Pancreas (tissue), 10 donors: Measurements from ENCODE around the gene KRTAP3-2. TPM values are rescaled to one million over a fixed set of nuclear protein-coding genes. Genes with fewer than 3 reads are reported as not detected.

Source experiments
- ATAC-seq, 4 donors: fragments of 200-7000 bp; cut with Tn5 transposase; one replicate each; pipeline versions ENCODE4 v1.8.0 to v1.9.1; 2020; ENCODE audit warnings: mild to moderate bottlenecking in 4 of 4, moderate library complexity in 4 of 4
- DNase-seq, 6 donors: peaks; one replicate each; pipeline ENCODE4 v3.0.0-alpha.2; 2020
- FAIRE-seq: peaks from 2 replicates; lab custom pipeline; 2012; peaks lifted over from hg19 to GRCh38; lab: Jason Lieb, UNC
- H3K27ac ChIP-seq, 4 donors: fragments of 200-600 bp; sonication (generic); 1 replicate in 3 of 4; 2 replicates in 1 of 4; pipeline versions ENCODE4 v1.5.0 to v1.8.0; 2020
- H3K27me3 ChIP-seq, 4 donors: fragments of 200-600 bp; one replicate each; pipeline ENCODE4 v1.8.0; 2021
- H3K36me3 ChIP-seq, 3 donors: fragments of 200-600 bp; sonication (generic) in 1 of 3; one replicate each; pipeline versions ENCODE4 v1.5.0 to v1.8.0; 2020 to 2021
- H3K4me1 ChIP-seq, 3 donors: fragments of 200-600 bp; one replicate each; pipeline ENCODE4 v1.8.0; 2021
- H3K4me3 ChIP-seq, 4 donors: fragments of 200-600 bp; sonication (generic) in 2 of 4; one replicate each; pipeline versions ENCODE4 v1.5.0 to v1.8.0; 2020 to 2021
- H3K9me3 ChIP-seq, 4 donors: fragments of 200-600 bp; one replicate each; pipeline ENCODE4 v1.8.0; 2021
- CTCF ChIP-seq, 4 donors: fragments of 200-600 bp; sonication (generic) in 3 of 4; IDR thresholded peaks; one replicate each; pipeline versions ENCODE4 v1.5.0 to v1.8.0; 2021; ENCODE audit warnings: antibody characterized with exemption in 4 of 4
- WGBS, 2 donors: extraction: QIAGEN DNeasy Blood & Tissue Kit; methylation state at CpG; one replicate each; pipeline ENCODE4 v1.1.7; 2013; 5-methylcytosine and 5-hydroxymethylcytosine counted together
- intact Hi-C, 3 donors: fragments of 100-400 bp; cut with DNase I; formaldehyde crosslinking; loops; one replicate each; pipeline versions ENCODE4 v1.11.1 to v1.14.2; 2022
- polyA plus RNA-seq, 2 donors: library from polyadenylated mRNA; stranded (reverse); fragments of 200-250 nt; gene quantifications; one replicate each; pipeline ENCODE4 v1.2.3, GENCODE V29; 2013
- total RNA-seq, 6 donors: library from RNA; stranded (reverse); fragmentation: NEBNext Ultra II Directional in 4 of 6; extraction: Animal tissue kit (Norgen Biotek cat#: 25700) in 4 of 6; gene quantifications; one replicate each; pipeline versions ENCODE4 v1.2.1 to v1.2.4, GENCODE V29; 2021 to 2023
- donor health status: healthy with polysubstance abuse.
- donor health status: DM: no; HTN: no; CAD: no; lungs with moderate emphysema.
- donor health status: DM: no; HTN: no; CAD: no.
- donor health status: control.
- donor health status: control.
- donor health status: Bipolar disorder and iron deficiency.
- donor health status: DM: yes; HTN: yes; CAD: no.
- donor health status: DM: no; HTN: no; CAD: no.
- donor health status: DM: no; HTN: no; CAD: no.
- donor health status: DM: yes; HTN: yes; CAD: no.

Gene KRTAP3-2
- total and polyA plus RNA-seq, 8 donors: not detected

- FAIRE-seq (no peak), DNase-seq (no peak)
Measured at GRCh38 chr17:41001795-41002194, 2.1 kb upstream of the KRTAP3-2 start.

GRCh38 chr17:40997361-40997760, 2.3 kb downstream of the KRTAP3-2 start:
- 59% methylated on average over 2 of the region's 2 CpGs for WGBS, 2 donors
- TF ChIP-seq CTCF (IDR thresholded peaks at IDR 0.05): no peak
- H3K27ac ChIP-seq: no peak overlapping the region
- no peaks in the 10 kb centered on the region for H3K36me3 ChIP-seq
- no peak overlapping the region for H3K4me3 ChIP-seq
- DNase-seq: no peak
- H3K9me3 ChIP-seq: no peaks in the 10 kb centered on the region
- intact Hi-C loops: no loop called here
- FAIRE-seq: no peak
- ATAC-seq: no peak
- H3K27me3 ChIP-seq: no peaks in the 10 kb centered on the region
- no peaks in the 10 kb centered on the region for H3K4me1 ChIP-seq

More at GRCh38 chr17:41001795-41002194, 2.1 kb upstream of the KRTAP3-2 start:
- no peak overlapping the region for H3K4me3 ChIP-seq
- WGBS, 2 donors: 57 to 71% methylated on average over 4 of the region's 4 CpGs
- TF ChIP-seq CTCF (IDR thresholded peaks at IDR 0.05): no peak
- H3K9me3 ChIP-seq: no peaks in the 10 kb centered on the region
- intact Hi-C loops: no loop called here
- ATAC-seq: no peak
- no peaks in the 10 kb centered on the region for H3K36me3 ChIP-seq
- H3K27me3 ChIP-seq: no peaks in the 10 kb centered on the region
- no peak overlapping the region for H3K27ac ChIP-seq
- no peaks in the 10 kb centered on the region for H3K4me1 ChIP-seq

GRCh38 chr17:40996829-40997228, 2.9 kb downstream of the KRTAP3-2 start:
- 68 to 78% methylated on average over 4 of the region's 4 CpGs for WGBS, 2 donors
- Histone ChIP-seq H3K9me3 (no peaks in the 10 kb centered on the region), H3K4me1 (no peaks in the 10 kb centered on the region), H3K36me3 (no peaks in the 10 kb centered on the region), H3K27ac (no peak overlapping the region), H3K27me3 (no peaks in the 10 kb centered on the region), H3K4me3 (no peak overlapping the region)
- ATAC-seq (no peak), FAIRE-seq (no peak), DNase-seq (no peak)
- no peak for TF ChIP-seq CTCF (IDR thresholded peaks at IDR 0.05)
- intact Hi-C loops: no loop called here

- FAIRE-seq: no peak
- no peaks in the 10 kb centered on the region for H3K9me3 ChIP-seq
Measured at GRCh38 chr17:40995116-40995515, 4.6 kb downstream of the KRTAP3-2 start.

More at GRCh38 chr17:40995116-40995515, 4.6 kb downstream of the KRTAP3-2 start:
- Histone ChIP-seq H3K4me3 (no peak overlapping the region), H3K27ac (no peak overlapping the region), H3K27me3 (no peaks in the 10 kb centered on the region), H3K4me1 (no peaks in the 10 kb centered on the region), H3K36me3 (no peaks in the 10 kb centered on the region)
- DNase-seq: no peak
- ATAC-seq: no peak
- intact Hi-C loops: no loop called here
- TF ChIP-seq CTCF (IDR thresholded peaks at IDR 0.05): no peak
- 24 to 29% methylated on average over 1 of the region's 1 CpG for WGBS, 2 donors
